Smooth muscle cell (in vitro differentiated cells): ENCODE results near the gene AGBL1. TPM values are rescaled to one million over a fixed set of nuclear protein-coding genes. Genes with fewer than 3 reads are reported as not detected.

Source experiments
- DNase-seq: peaks from one replicate; lab custom pipeline; 2025; ENCODE audit not compliant: unreplicated experiment; lab: John Stamatoyannopoulos, UW
- H2AFZ ChIP-seq: fragments of 200-600 bp; sonication (generic); 2 replicates; pipeline ENCODE4 v1.6.0; 2016; ENCODE audit warnings: antibody characterized with exemption, low read depth, mild to moderate bottlenecking
- H3F3A ChIP-seq: fragments of 200-600 bp; sonication (generic); 2 replicates; pipeline ENCODE4 v1.6.0; 2017; ENCODE audit warnings: antibody characterized with exemption, low read depth
- H3K27ac ChIP-seq: fragments of 200-600 bp; sonication (generic); 2 replicates; pipeline ENCODE4 v1.5.1; 2016; ENCODE audit warnings: low read depth, mild to moderate bottlenecking
- H3K27me3 ChIP-seq: fragments of 200-600 bp; sonication (generic); 2 replicates; pipeline ENCODE4 v1.6.1; 2016; ENCODE audit warnings: low read depth, mild to moderate bottlenecking
- H3K36me3 ChIP-seq: fragments of 200-600 bp; sonication (generic); 2 replicates; pipeline ENCODE4 v1.5.1; 2016; ENCODE audit warnings: low read depth
- H3K4me1 ChIP-seq: fragments of 200-600 bp; sonication (generic); 2 replicates; pipeline ENCODE4 v1.5.1; 2016; ENCODE audit warnings: low read depth
- H3K4me2 ChIP-seq: fragments of 200-600 bp; sonication (generic); 2 replicates; pipeline ENCODE4 v1.6.0; 2016; ENCODE audit warnings: mild to moderate bottlenecking
- H3K4me3 ChIP-seq: fragments of 200-600 bp; sonication (generic); 2 replicates; pipeline ENCODE4 v1.5.1; 2016; ENCODE audit warnings: mild to moderate bottlenecking
- H3K79me2 ChIP-seq: fragments of 200-600 bp; sonication (generic); 2 replicates; pipeline ENCODE4 v1.6.0; 2016; ENCODE audit warnings: low read depth, mild to moderate bottlenecking
- H3K9ac ChIP-seq: fragments of 200-600 bp; sonication (generic); 2 replicates; pipeline ENCODE4 v1.6.0; 2016; ENCODE audit warnings: low read depth
- H3K9me3 ChIP-seq: fragments of 200-600 bp; sonication (generic); replicated peaks from 2 replicates; pipeline ENCODE4 v1.5.1; 2016; ENCODE audit warnings: low read depth
- H4K20me1 ChIP-seq: fragments of 200-600 bp; sonication (generic); 2 replicates; pipeline ENCODE4 v1.6.0; 2016; ENCODE audit warnings: low read depth
- CTCF ChIP-seq: fragments of 200-600 bp; sonication (generic); IDR thresholded peaks from 2 replicates; pipeline ENCODE4 v1.5.1; 2017; ENCODE audit warnings: borderline replicate concordance, mild to moderate bottlenecking, antibody characterized with exemption; ENCODE audit not compliant: insufficient read depth, poor library complexity, severe bottlenecking
- WGBS: methylation state at CpG from one replicate; pipeline ENCODE4 v1.1.7; 2016; ENCODE audit warnings: low lambda C conversion rate; 5-methylcytosine and 5-hydroxymethylcytosine counted together
- polyA plus RNA-seq: library from polyadenylated mRNA; unstranded; fragments of >200 nt; fragmentation: Nextera tagmentation; extraction: Ambion mirVana; gene quantifications from 2 replicates; pipeline ENCODE4 v1.2.1, GENCODE V29; 2016
- total RNA-seq: library from RNA; depleted of rRNA; stranded (reverse); fragments of >200 nt; gene quantifications from 2 replicates; pipeline ENCODE4 v1.2.3, GENCODE V29; 2014

AGBL1 gene
- total and polyA plus RNA-seq, 2 experiments from 2014 or later: not detected

DNA sequence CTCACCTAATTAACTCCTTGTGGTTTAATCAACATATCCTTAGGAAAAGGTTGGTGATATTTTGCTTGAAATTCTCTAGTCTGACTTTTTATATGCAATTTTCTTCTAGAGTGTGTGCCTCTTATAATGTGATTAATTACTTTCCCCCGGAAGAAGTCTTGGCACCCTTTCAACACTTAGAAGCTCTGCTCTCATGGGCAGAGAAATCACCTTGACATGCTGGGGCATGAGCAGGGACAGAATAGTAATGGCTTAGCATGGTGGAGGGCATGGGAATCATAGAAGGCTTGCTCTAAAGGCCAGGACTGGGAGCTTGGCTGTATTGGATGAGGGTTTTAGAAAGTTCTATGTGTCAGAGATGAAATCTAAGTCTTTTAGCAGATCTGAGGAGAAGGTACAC lies 293.5 kb downstream of the AGBL1 start:
- Histone ChIP-seq H3K79me2 (no peaks in the 10 kb centered on the region), H3K36me3 (no peaks in the 10 kb centered on the region), H3K27me3 (no peaks in the 10 kb centered on the region), H3F3A (no peaks in the 10 kb centered on the region), H3K27ac (no peak overlapping the region), H3K4me2 (no peak overlapping the region), H3K4me3 (no peak overlapping the region), H3K4me1 (no peaks in the 10 kb centered on the region), H2AFZ (no peak overlapping the region), H3K9me3 (no peaks in the 10 kb centered on the region), H3K9ac (no peak overlapping the region), H4K20me1 (no peaks in the 10 kb centered on the region)
- TF ChIP-seq CTCF: no peak
- DNase-seq: no peak
- WGBS: 92% methylated on average over 1 of the region's 1 CpG

GRCh38 chr15:86375733-86376280 lies 296.1 kb downstream of the AGBL1 start:
- WGBS: 86% methylated on average over 1 of the region's 1 CpG

GRCh38 chr15:86377914-86378313 lies 298.2 kb downstream of the AGBL1 start:
- no peaks in the 10 kb centered on the region for H3K27me3 ChIP-seq
- peaks cover 5% of the 10 kb centered on the region for H3K4me1 ChIP-seq
- no peak for TF ChIP-seq CTCF
- H3K9me3 ChIP-seq: no peaks in the 10 kb centered on the region
- no peak overlapping the region for H3K9ac ChIP-seq
- DNase-seq: no peak
- no peak overlapping the region for H3K27ac ChIP-seq
- no peak overlapping the region for H2AFZ ChIP-seq
- no peak overlapping the region for H3K4me2 ChIP-seq
- no peaks in the 10 kb centered on the region for H3K79me2 ChIP-seq
- H3K36me3 ChIP-seq: no peaks in the 10 kb centered on the region
- 94% methylated on average over 1 of the region's 1 CpG for WGBS
- no peaks in the 10 kb centered on the region for H3F3A ChIP-seq
- no peaks in the 10 kb centered on the region for H4K20me1 ChIP-seq
- H3K4me3 ChIP-seq: no peak overlapping the region

More at GRCh38 chr15:86375733-86376280, 296.1 kb downstream of the AGBL1 start:
- no peak for TF ChIP-seq CTCF
- H3K79me2 ChIP-seq: no peaks in the 10 kb centered on the region
- no peak overlapping the region for H2AFZ ChIP-seq
- no peak for DNase-seq
- no peak overlapping the region for H3K27ac ChIP-seq
- no peaks in the 10 kb centered on the region for H4K20me1 ChIP-seq
- no peak overlapping the region for H3K4me2 ChIP-seq
- no peaks in the 10 kb centered on the region for H3K27me3 ChIP-seq
- no peak overlapping the region for H3K9ac ChIP-seq
- H3F3A ChIP-seq: no peaks in the 10 kb centered on the region
- H3K4me1 ChIP-seq: no peaks in the 10 kb centered on the region
- no peak overlapping the region for H3K4me3 ChIP-seq
- no peaks in the 10 kb centered on the region for H3K36me3 ChIP-seq
- no peaks in the 10 kb centered on the region for H3K9me3 ChIP-seq

DNA sequence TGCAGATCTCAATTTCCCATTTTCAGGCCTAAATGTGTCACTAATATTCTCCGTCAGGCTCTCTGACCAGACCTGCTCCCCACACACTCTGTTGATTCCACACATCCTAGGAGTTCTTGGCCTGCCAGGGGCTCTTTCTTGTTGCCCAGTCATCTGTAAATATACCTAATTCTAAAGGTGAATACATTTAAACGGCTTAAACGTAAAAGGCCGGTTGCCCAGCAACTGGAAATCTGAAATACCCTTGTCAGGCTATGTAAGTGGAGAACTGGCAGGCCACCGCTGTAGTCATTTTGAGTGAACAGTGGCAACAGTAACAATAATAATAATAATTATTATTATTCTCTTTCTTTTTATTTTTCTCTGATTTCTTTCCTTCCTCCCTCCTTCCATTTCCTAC lies 302.7 kb downstream of the AGBL1 start:
- Histone ChIP-seq H3K27ac (no peak overlapping the region), H3K4me2 (no peak overlapping the region), H2AFZ (no peak overlapping the region), H3K9me3 (no peaks in the 10 kb centered on the region), H3K4me3 (no peak overlapping the region), H3K27me3 (no peaks in the 10 kb centered on the region), H3K4me1 (peaks cover 12% of the 10 kb centered on the region), H3K9ac (no peak overlapping the region), H3K36me3 (no peaks in the 10 kb centered on the region), H4K20me1 (no peaks in the 10 kb centered on the region), H3F3A (no peaks in the 10 kb centered on the region), H3K79me2 (no peaks in the 10 kb centered on the region)
- DNase-seq: no peak
- 96% methylated on average over 5 of the region's 5 CpGs for WGBS
- no peak for TF ChIP-seq CTCF
